GM10248 (cell line): Measurements from ENCODE around the gene FOXL2NB.

Experiments used
- CTCF ChIA-PET: fragments of 300-600 bp; sonication (Branson Sonifier 250); formaldehyde crosslinking; extraction: SDS; loops from one replicate; lab custom pipeline; 2021; ENCODE audit warnings: antibody characterized with exemption; lab: Yijun Ruan, JAX
- POLR2A ChIA-PET: fragments of 350-650 bp; sonication (Branson Sonifier 250); formaldehyde crosslinking; extraction: SDS; loops from one replicate; lab custom pipeline; 2020; ENCODE audit warnings: antibody characterized with exemption; lab: Yijun Ruan, JAX
- DNase-seq: peaks from one replicate; pipeline ENCODE4 v3.0.0; 2012; ENCODE audit errors: extremely low spot score
- CTCF ChIP-seq: IDR thresholded peaks from 2 replicates; pipeline ENCODE4 v1.5.1; 2012; ENCODE audit warnings: mild to moderate bottlenecking, low read depth; ENCODE audit errors: extremely low read depth, missing control alignments, control extremely low read depth

The FOXL2NB gene

GRCh38 chr3:138975351-138975750, 28.3 kb downstream of the FOXL2NB start:
- CTCF ChIA-PET, result no interaction called here
- DNase-seq, result no peak
- no peak for TF ChIP-seq CTCF
- POLR2A ChIA-PET, result no interaction called here

- DNase-seq, result no peak
- no peak for TF ChIP-seq CTCF
- ChIA-PET CTCF (interaction anchor here (1.1 kb wide), 1 partner anchor 53 kb away, joined by 4 read pairs; no protein-coding TSS in a partner anchor), POLR2A (no interaction called here)
These were observed 29.0 kb downstream of the FOXL2NB start for GRCh38 chr3:138976047-138976446.

GRCh38 chr3:138984816-138985215, 37.8 kb downstream of the FOXL2NB start:
- DNase-seq, result no peak
- TF ChIP-seq CTCF, result no peak
- CTCF ChIA-PET, result no interaction called here
- POLR2A ChIA-PET, result no interaction called here

- CTCF ChIA-PET, result no interaction called here
- no peak for TF ChIP-seq CTCF
- no peak for DNase-seq
- POLR2A ChIA-PET, result no interaction called here
These were observed 38.9 kb downstream of the FOXL2NB start for GRCh38 chr3:138985932-138986331.

- ChIA-PET CTCF (interaction anchor here (1.0 kb wide), 1 partner anchor 342 kb away, joined by 3 read pairs; no protein-coding TSS in a partner anchor), POLR2A (no interaction called here)
- TF ChIP-seq CTCF, result no peak
- no peak for DNase-seq
These were observed 40.2 kb downstream of the FOXL2NB start for GRCh38 chr3:138987181-138987580.

GRCh38 chr3:138995706-138996105, 48.7 kb downstream of the FOXL2NB start:
- ChIA-PET CTCF (no interaction called here), POLR2A (no interaction called here)
- DNase-seq, result no peak
- no peak for TF ChIP-seq CTCF
